HepG2 (cell line): ENCODE data around the gene ODAD4. TPM values are rescaled to one million over a fixed set of nuclear protein-coding genes. Genes with fewer than 3 reads are reported as not detected.

Experiments
- ATAC-seq: fragments of 200-7000 bp; cut with Tn5 transposase; 3 replicates; pipeline ENCODE4 v1.9.1; 2020; ENCODE audit warnings: mild to moderate bottlenecking, moderate library complexity
- BruUV-seq: library from RNA; stranded (reverse); fragments of 400-500 nt; replicated peaks from 2 replicates; lab custom pipeline; 2021; lab: Mats Ljungman, UMichigan
- CTCF ChIA-PET: fragments of 300-600 bp; formaldehyde crosslinking; extraction: SDS; loops from one replicate; lab custom pipeline; 2021; ENCODE audit warnings: low total read pairs, inconsistent platforms, low intra/inter-chr PET ratio; lab: Yijun Ruan, JAX
- POLR2A ChIA-PET: fragments of 350-600 bp; sonication (Branson Sonifier 250); formaldehyde crosslinking; loops from one replicate; lab custom pipeline; 2020; ENCODE audit warnings: antibody characterized with exemption, inconsistent platforms; lab: Yijun Ruan, JAX
- DNase-seq: peaks from one replicate; pipeline ENCODE4 v3.0.0-alpha.2; 2015; ENCODE audit warnings: low spot score
- FAIRE-seq: peaks from 3 replicates; lab custom pipeline; 2011; peaks lifted over from hg19 to GRCh38; lab: Jason Lieb, UNC
- H2AFZ ChIP-seq: one replicate; pipeline ENCODE4 v1.6.1; 2011; ENCODE audit warnings: low read length, inconsistent platforms
- H3K27ac ChIP-seq: fragments of 300-600 bp; 3 replicates; pipeline ENCODE4 v1.8.0; 2011; ENCODE audit warnings: mixed run types, mild to moderate bottlenecking, mixed read lengths, low read length, inconsistent platforms; ENCODE audit not compliant: insufficient read depth; ENCODE audit errors: extremely low read length
- H3K27me3 ChIP-seq, 2 experiments: fragments of 200-600 bp in 1 of 2; 2 replicates in 1 of 2; 3 replicates in 1 of 2; pipeline versions ENCODE4 v1.6.0 to v1.8.0; 2011; ENCODE audit warnings: low read length in 2 of 2, mild to moderate bottlenecking in 2 of 2, moderate library complexity in 2 of 2, inconsistent platforms in 1 of 2; ENCODE audit not compliant: insufficient read depth in 2 of 2, control insufficient read depth in 1 of 2
- H3K36me3 ChIP-seq, 2 experiments: fragments of 200-600 bp in 1 of 2; replicated peaks in 1 of 2; 2 replicates in 1 of 2; 3 replicates in 1 of 2; pipeline versions ENCODE4 v1.5.1 to v1.8.0; 2011; ENCODE audit warnings: low read length in 2 of 2, inconsistent platforms in 1 of 2; ENCODE audit not compliant: insufficient read depth in 2 of 2, control insufficient read depth in 1 of 2
- H3K4me1 ChIP-seq: 2 replicates; pipeline ENCODE4 v1.5.1; 2012; ENCODE audit warnings: low read length, inconsistent platforms; ENCODE audit not compliant: insufficient read depth
- H3K4me2 ChIP-seq: 2 replicates; pipeline ENCODE4 v1.6.0; 2011; ENCODE audit warnings: low read depth, low read length, inconsistent platforms
- H3K4me3 ChIP-seq, 3 experiments: fragments of 200-600 bp in 1 of 3; sonication (generic), shearing (Covaris generic) in 1 of 3; replicated peaks in 1 of 3; 2 replicates each; pipeline ENCODE4 v1.5.1; 2011 to 2016; ENCODE audit warnings: low read length in 3 of 3, inconsistent platforms in 2 of 3, low read depth in 2 of 3, mild to moderate bottlenecking in 2 of 3, control low read depth in 1 of 3, mixed read lengths in 1 of 3; ENCODE audit not compliant: insufficient read depth in 1 of 3
- H3K79me2 ChIP-seq: one replicate; pipeline ENCODE4 v1.6.1; 2011; ENCODE audit warnings: low read length, inconsistent platforms; ENCODE audit not compliant: insufficient read depth
- H3K9ac ChIP-seq: 2 replicates; pipeline ENCODE4 v1.6.0; 2011; ENCODE audit warnings: mild to moderate bottlenecking, low read depth, low read length, inconsistent platforms; ENCODE audit not compliant: insufficient read depth
- H3K9me3 ChIP-seq: 2 replicates; pipeline ENCODE4 v1.5.1; 2012; ENCODE audit warnings: mild to moderate bottlenecking, low read length
- H4K20me1 ChIP-seq: 2 replicates; pipeline ENCODE4 v1.6.0; 2011; ENCODE audit warnings: inconsistent platforms, mild to moderate bottlenecking, low read length, moderate library complexity; ENCODE audit not compliant: insufficient read depth
- CREB1 ChIP-seq, 2 experiments: fragments of 450-650 bp in 1 of 2; IDR thresholded peaks; 2 replicates each; pipeline ENCODE4 v1.6.1; 2016 to 2017; ENCODE audit warnings: control low read depth in 1 of 2, mild to moderate bottlenecking in 1 of 2, missing compliant biosample characterization in 1 of 2, missing genetic modification characterization in 1 of 2
- ISX ChIP-seq: sonication (generic); formaldehyde crosslinking; conservative IDR thresholded peaks from 2 replicates; pipeline ENCODE4 v1.5.0; 2020; ENCODE audit warnings: missing genetic modification reagents
- KLF6 ChIP-seq: IDR thresholded peaks from 2 replicates; pipeline ENCODE4 v1.8.0; 2016; ENCODE audit warnings: missing biosample characterization, missing genetic modification reagents
- KLF9 ChIP-seq: IDR thresholded peaks from 2 replicates; pipeline ENCODE4 v1.6.1; 2016; ENCODE audit warnings: low read depth
- MLX ChIP-seq: IDR thresholded peaks from 2 replicates; pipeline ENCODE4 v1.6.1; 2016
- POGZ ChIP-seq: sonication (generic); formaldehyde crosslinking; IDR thresholded peaks from 2 replicates; pipeline ENCODE4 v1.4.0; 2020; ENCODE audit warnings: mild to moderate bottlenecking, missing genetic modification reagents
- RBFOX2 ChIP-seq: fragments of 200-400 bp; formaldehyde crosslinking; IDR thresholded peaks from 2 replicates; pipeline ENCODE4 v1.6.1; 2017; ENCODE audit warnings: low read depth, mild to moderate bottlenecking, low read length
- SIN3B ChIP-seq: fragments of 150-350 bp; IDR thresholded peaks from 2 replicates; pipeline ENCODE4 v1.6.1; 2014; ENCODE audit warnings: low read length
- SRSF1 ChIP-seq: fragments of 200-400 bp; formaldehyde crosslinking; optimal IDR thresholded peaks from 2 replicates; pipeline ENCODE3; 2017; ENCODE audit warnings: mild to moderate bottlenecking, low read depth, low read length, moderate library complexity
- YY1 ChIP-seq: IDR thresholded peaks from 2 replicates; pipeline ENCODE4 v1.6.1; 2011; ENCODE audit warnings: low read length, low read depth, moderate library complexity, mild to moderate bottlenecking; ENCODE audit not compliant: insufficient read depth, insufficient replicate concordance
- ZBTB7B ChIP-seq: sonication (generic); formaldehyde crosslinking; IDR thresholded peaks from 2 replicates; pipeline ENCODE4 v1.4.0; 2020; ENCODE audit warnings: missing genetic modification reagents
- ZFP37 ChIP-seq: sonication (generic); formaldehyde crosslinking; IDR thresholded peaks from 2 replicates; pipeline ENCODE4 v1.4.0; 2020; ENCODE audit warnings: missing genetic modification reagents, borderline replicate concordance
- ZNF296 ChIP-seq: sonication (generic); formaldehyde crosslinking; conservative IDR thresholded peaks from 2 replicates; pipeline ENCODE4 v1.5.0; 2020; ENCODE audit warnings: mild to moderate bottlenecking, missing genetic modification reagents
- ZNF432 ChIP-seq: sonication (generic); formaldehyde crosslinking; IDR thresholded peaks from 2 replicates; pipeline ENCODE4 v1.5.0; 2020; ENCODE audit warnings: missing genetic modification reagents, mild to moderate bottlenecking, borderline replicate concordance
- ZNF567 ChIP-seq: sonication (generic); formaldehyde crosslinking; IDR thresholded peaks from 2 replicates; pipeline ENCODE4 v1.8.1; 2023; ENCODE audit warnings: mild to moderate bottlenecking, missing genetic modification reagents, borderline replicate concordance
- WGBS: methylation state at CpG from one replicate; pipeline ENCODE4 v1.1.6; 2017; ENCODE audit warnings: low lambda C conversion rate; 5-methylcytosine and 5-hydroxymethylcytosine counted together
- in situ Hi-C: cut with HindIII; loops from 2 replicates; pipeline ENCODE4 v1.10.0; 2017; ENCODE audit warnings: low pct_unique_long_range_greater_than_20kb; ENCODE audit not compliant: extremely low pct_ligation_motif_present
- intact Hi-C: fragments of 100-400 bp; cut with micrococcal nuclease; formaldehyde crosslinking; loops from one replicate; pipeline ENCODE4 v1.10.0; 2022; ENCODE audit not compliant: unreplicated experiment
- polyA plus RNA-seq, 8 experiments: library from polyadenylated mRNA; depleted of rRNA in 3 of 8; stranded (reverse) in 7 of 8; unstranded in 1 of 8; fragments of >200 nt; fragmentation: Illumina TruSeq in 4 of 8; extraction: Trizol in 4 of 8; gene quantifications; 2 replicates each; pipeline versions ENCODE4 v1.2.1 to v1.2.3, GENCODE V29; 2011 to 2016; ENCODE audit warnings: low read depth in 4 of 8, missing spikeins in 1 of 8, mixed read lengths in 1 of 8; ENCODE audit not compliant: insufficient read depth in 1 of 8
- total RNA-seq, 5 experiments: library from RNA; depleted of rRNA; stranded (reverse); fragments of >200 nt; fragmentation: Illumina TruSeq; extraction: Trizol; gene quantifications; 2 replicates each; pipeline ENCODE4 v1.2.3, GENCODE V29; 2016; ENCODE audit warnings: low read depth in 1 of 5
- TF ChIP-seq, protein P1 (sequence below): sonication (generic); formaldehyde crosslinking; IDR thresholded peaks from 2 replicates; pipeline ENCODE4 v1.4.0; 2020; ENCODE audit warnings: missing genetic modification reagents, low read depth, mild to moderate bottlenecking, borderline replicate concordance
- TF ChIP-seq, protein P2 (sequence below): sonication (generic); formaldehyde crosslinking; IDR thresholded peaks from 2 replicates; pipeline ENCODE4 v1.5.0; 2020; ENCODE audit warnings: missing genetic modification reagents

Gene ODAD4
- total and polyA plus RNA-seq, 2 of the 13 experiments (the other 11 are each of a cell fraction or from before 2014, with no cell fraction given): 0.48 to 0.53 TPM

GRCh38 chr17:41967141-41967920, 36.9 kb downstream of the ODAD4 start (continued):
- TF ChIP-seq SRSF1 (peak; percentile 23), ZFP37 (CRISPR knock-in tag) (no peak), RBFOX2 (peak; percentile 88), ZNF567 (CRISPR knock-in tag) (peak; percentile 71; the same call in 1 of the 2 replicates), KLF9 (CRISPR knock-in tag) (no peak)
- TF ChIP-seq, protein P1, sequence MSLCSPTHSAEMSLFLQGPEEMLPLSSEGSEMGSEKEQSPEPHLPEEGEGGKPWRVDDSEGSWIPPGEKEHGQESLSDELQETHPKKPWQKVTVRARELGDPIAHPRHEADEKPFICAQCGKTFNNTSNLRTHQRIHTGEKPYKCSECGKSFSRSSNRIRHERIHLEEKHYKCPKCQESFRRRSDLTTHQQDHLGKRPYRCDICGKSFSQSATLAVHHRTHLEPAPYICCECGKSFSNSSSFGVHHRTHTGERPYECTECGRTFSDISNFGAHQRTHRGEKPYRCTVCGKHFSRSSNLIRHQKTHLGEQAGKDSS (CRISPR knock-in tag): no peak

DNA sequence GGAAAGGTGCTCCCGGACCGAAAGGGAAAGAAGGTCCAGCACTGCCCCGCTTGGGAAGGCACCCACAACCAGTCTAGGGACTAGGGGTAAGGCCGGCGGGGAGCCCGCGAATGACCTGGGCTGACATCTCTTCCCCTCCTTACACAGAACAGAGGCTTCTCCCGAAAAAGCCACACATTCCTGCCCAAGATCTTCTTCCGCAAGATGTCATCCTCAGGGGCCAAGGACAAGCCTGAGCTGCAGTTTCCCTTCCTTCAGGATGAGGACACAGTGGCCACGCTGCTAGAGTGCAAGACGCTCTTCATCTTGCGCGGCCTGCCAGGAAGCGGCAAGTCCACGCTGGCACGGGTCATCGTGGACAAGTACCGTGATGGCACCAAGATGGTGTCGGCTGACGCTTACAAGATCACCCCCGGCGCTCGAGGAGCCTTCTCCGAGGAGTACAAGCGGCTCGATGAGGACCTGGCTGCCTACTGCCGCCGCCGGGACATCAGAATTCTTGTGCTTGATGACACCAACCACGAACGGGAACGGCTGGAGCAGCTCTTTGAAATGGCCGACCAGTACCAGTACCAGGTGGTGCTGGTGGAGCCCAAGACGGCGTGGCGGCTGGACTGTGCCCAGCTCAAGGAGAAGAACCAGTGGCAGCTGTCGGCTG, 37.6 kb downstream of the ODAD4 start:
- Histone ChIP-seq H3K36me3 (peaks cover 16 to 39% of the 10 kb centered on the region in 2 experiments), H4K20me1 (peaks cover 12% of the 10 kb centered on the region; the same call in 1 of the 2 replicates), H3K79me2 (peaks cover 40% of the 10 kb centered on the region), H3K27ac (peak overlapping the region; percentile 83), H3K4me1 (peaks cover 59% of the 10 kb centered on the region), H3K9ac (peak overlapping the region; percentile 98), H3K27me3 (no peaks in the 10 kb centered on the region; a peak in 1 of 5 replicates), H2AFZ (no peak overlapping the region), H3K9me3 (no peaks in the 10 kb centered on the region), H3K4me2 (peak overlapping the region; percentile 90), H3K4me3 (peak overlapping the region; percentile 92 to 96 (median 93); a peak in 5 of 6 replicates)
- ChIA-PET POLR2A (interaction anchor here (1.0 to 9.0 kb wide), 9 partner anchors 8 to 136 kb away, joined by 3 to 180 read pairs (median 28); partner anchors contain the start of genes DNAJC7, NKIRAS2 and ODAD4), CTCF (no interaction called here)
- WGBS: 94% methylated on average over 37 of the region's 37 CpGs
- in situ Hi-C loops: loop anchor here (5.0 kb wide), 1 partner anchor 49 kb away; the partner anchor contains the start of gene DNAJC7
- ATAC-seq (no peak), DNase-seq (no peak), FAIRE-seq (no peak)
- BruUV-seq: no TSS peak
- intact Hi-C loops: no loop called here
- TF ChIP-seq MLX (CRISPR knock-in tag) (no peak), SIN3B (no peak), KLF6 (CRISPR knock-in tag) (no peak), ISX (CRISPR knock-in tag) (no peak), YY1 (no peak), ZBTB7B (CRISPR knock-in tag) (no peak), ZNF296 (no peak), CREB1 (IDR thresholded peaks at IDR 0.05) (no peak), CREB1 (CRISPR knock-in tag; IDR thresholded peaks at IDR 0.05) (no peak), POGZ (0 out of 2 replicates have a peak, but pooled peaks have one; percentile 9), ZNF432 (no peak)
- TF ChIP-seq, protein P2, sequence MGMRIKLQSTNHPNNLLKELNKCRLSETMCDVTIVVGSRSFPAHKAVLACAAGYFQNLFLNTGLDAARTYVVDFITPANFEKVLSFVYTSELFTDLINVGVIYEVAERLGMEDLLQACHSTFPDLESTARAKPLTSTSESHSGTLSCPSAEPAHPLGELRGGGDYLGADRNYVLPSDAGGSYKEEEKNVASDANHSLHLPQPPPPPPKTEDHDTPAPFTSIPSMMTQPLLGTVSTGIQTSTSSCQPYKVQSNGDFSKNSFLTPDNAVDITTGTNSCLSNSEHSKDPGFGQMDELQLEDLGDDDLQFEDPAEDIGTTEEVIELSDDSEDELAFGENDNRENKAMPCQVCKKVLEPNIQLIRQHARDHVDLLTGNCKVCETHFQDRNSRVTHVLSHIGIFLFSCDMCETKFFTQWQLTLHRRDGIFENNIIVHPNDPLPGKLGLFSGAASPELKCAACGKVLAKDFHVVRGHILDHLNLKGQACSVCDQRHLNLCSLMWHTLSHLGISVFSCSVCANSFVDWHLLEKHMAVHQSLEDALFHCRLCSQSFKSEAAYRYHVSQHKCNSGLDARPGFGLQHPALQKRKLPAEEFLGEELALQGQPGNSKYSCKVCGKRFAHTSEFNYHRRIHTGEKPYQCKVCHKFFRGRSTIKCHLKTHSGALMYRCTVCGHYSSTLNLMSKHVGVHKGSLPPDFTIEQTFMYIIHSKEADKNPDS (CRISPR knock-in tag): no peak
